ENCODE measurements around the gene SMIM44.
"Not testable (repeated sequence)": the region's sequence is repeated elsewhere in the genome, so short reads cannot be mapped to it uniquely, and the experiment has no call there.

The SMIM44 gene

GRCh38 chr19:3483226-3483628, at the start of gene SMIM44:
TSS of gene SMIM44 (minus strand) at chr19:3483441. CDS start at chr19:3483403, 38 bp downstream.
- no peak for DNase-seq

DNA sequence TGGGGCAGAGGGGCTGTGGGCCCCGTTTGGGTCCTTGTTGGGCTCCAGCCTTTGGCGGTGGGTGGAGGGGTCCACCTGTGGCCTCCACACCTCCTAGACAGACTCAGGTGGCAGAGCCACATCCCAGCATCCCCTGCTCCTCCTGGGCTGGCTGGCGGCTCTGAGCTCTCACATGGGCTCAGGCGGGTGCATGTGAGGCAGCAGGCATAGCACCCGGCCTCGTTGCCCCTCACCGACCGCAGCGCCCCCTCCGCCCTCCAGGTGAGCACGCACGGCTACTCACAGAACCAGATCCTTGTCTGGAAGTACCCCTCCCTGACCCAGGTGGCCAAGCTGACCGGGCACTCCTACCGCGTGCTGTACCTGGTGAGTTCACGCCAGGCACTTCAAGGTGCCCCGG, 49.8 kb upstream of the SMIM44 start:
- no peak for DNase-seq

DNA sequence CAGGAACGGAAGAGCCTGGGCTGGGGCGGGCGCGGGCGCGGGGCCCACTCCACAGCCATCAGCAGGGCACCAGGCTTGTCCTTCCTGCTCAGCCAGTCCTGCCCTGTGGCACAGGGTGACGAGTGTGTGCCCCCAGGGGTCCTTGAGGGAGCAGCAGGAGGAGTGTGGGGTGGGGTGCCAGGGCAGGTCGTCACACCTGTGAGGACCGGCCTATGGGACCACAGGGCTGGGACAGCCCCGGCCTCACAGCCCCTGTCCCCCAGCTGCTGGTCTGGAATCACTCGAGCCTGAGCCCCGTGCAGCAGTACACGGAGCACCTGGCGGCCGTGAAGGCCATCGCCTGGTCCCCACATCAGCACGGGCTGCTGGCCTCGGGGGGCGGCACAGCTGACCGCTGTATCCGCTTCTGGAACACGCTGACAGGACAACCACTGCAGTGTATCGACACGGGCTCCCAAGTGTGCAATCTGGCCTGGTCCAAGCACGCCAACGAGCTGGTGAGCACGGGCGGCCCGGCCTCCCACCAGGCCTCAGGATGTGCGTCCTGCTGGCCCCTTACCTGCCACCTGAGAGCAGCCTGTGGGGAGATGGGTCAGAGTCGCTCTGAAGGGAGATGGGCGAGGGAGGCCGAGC, 49.0 kb upstream of the SMIM44 start:
- no peak for DNase-seq

GRCh38 chr19:3531716-3532115, 48.5 kb upstream of the SMIM44 start:
- DNase-seq, result no peak

- no peak for DNase-seq
These were observed 47.1 kb upstream of the SMIM44 start for GRCh38 chr19:3530389-3530788.

GRCh38 chr19:3529299-3529698, 46.1 kb upstream of the SMIM44 start:
- not testable (repeated sequence) for DNase-seq

DNA sequence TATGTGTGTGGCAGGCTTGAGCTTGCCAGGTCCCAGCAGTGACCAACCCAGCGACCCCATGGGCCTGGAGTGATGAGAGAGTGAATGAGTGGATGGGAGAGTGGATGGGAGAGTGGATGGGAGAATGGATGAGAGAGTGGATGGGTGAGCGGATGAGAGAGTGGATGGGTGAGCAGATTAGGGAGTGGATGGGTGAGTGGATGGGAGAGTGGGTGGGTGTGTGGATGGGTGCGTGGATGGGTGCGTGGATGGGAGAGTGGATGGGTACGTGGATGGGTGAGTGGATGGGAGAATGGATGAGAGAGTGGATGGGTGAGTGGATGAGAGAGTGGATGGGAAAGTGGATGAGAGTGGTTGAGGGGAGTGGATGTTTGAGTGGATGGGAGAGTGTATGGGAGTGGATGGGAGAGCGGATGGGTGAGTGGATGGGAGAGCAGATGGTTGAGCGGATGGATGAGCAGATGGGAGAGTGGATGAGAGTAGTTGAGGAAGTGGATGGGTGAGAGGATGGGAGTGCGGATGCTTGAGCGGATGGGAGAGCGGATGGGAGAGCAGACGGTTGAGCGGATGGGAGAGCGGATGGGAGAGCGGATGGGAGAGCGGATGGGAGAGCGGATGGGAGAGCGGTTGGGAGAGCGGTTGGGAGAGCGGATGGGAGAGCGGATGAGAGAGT, 45.4 kb upstream of the SMIM44 start:
- DNase-seq, result no peak

DNA sequence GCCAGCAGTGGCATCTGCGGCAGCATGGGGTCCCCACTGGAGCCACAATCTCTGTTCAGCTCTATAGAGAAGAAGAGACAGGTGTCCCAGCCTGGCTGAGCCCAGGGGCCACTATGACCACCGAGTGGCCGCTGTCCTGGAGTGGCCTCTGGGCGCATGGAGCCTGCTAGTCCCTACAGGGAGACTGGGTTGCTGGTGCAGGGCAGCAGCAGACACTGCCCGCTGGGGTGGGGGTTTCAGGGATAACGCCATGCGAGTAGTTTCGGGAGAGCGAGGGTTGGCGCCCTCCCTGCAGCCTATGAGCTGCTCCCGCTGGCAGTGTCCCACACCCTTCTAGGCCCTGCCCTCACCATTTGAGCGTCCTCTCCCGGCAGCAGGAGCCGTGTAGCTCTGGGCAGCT, 44.8 kb upstream of the SMIM44 start:
- DNase-seq, result no peak

- DNase-seq, result no peak
These were observed 44.1 kb upstream of the SMIM44 start for GRCh38 chr19:3527238-3527910.

GRCh38 chr19:3526507-3527237, 43.4 kb upstream of the SMIM44 start:
- no peak for DNase-seq

GRCh38 chr19:3524904-3525451, 41.7 kb upstream of the SMIM44 start:
- DNase-seq, result no peak

DNA sequence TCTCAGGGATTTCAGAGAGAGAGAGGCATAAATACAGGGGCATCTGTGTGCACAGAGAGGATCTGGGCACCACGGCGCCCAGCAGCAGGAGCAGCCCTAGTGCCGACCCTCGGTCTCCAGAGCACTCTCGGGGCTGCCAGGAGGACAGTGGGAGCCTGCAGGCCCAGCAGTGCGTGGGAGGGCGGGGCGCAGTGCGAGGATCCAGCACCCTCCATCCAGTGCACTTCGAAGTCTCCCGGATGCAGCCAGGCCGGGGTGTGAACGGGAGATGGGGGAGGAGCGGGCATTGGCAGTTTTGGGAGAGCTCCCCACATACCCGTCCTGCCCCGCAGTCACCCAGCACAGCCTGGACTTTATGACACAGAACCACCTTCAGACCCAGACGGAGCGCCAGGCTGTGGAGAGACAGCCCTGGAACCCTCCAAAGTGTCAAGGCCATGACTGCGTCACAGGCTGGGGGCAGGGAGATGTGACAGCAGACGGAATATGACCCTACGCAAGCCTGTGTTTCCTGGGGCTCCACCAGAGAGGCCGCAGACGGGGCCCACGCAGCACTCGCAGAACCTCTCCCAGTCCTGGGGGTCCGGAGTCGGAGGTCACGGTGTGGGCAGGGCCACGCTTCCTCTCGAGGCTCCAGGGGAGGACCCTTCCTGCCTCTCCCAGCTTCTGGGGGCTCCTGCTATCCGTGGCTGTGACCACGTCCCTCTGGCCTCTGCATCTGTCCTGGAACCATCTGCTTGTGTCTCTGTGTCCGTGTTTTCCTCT, 41.0 kb upstream of the SMIM44 start:
- no peak for DNase-seq

- no peak for DNase-seq
These were observed 40.3 kb upstream of the SMIM44 start for GRCh38 chr19:3523361-3524077.

DNA sequence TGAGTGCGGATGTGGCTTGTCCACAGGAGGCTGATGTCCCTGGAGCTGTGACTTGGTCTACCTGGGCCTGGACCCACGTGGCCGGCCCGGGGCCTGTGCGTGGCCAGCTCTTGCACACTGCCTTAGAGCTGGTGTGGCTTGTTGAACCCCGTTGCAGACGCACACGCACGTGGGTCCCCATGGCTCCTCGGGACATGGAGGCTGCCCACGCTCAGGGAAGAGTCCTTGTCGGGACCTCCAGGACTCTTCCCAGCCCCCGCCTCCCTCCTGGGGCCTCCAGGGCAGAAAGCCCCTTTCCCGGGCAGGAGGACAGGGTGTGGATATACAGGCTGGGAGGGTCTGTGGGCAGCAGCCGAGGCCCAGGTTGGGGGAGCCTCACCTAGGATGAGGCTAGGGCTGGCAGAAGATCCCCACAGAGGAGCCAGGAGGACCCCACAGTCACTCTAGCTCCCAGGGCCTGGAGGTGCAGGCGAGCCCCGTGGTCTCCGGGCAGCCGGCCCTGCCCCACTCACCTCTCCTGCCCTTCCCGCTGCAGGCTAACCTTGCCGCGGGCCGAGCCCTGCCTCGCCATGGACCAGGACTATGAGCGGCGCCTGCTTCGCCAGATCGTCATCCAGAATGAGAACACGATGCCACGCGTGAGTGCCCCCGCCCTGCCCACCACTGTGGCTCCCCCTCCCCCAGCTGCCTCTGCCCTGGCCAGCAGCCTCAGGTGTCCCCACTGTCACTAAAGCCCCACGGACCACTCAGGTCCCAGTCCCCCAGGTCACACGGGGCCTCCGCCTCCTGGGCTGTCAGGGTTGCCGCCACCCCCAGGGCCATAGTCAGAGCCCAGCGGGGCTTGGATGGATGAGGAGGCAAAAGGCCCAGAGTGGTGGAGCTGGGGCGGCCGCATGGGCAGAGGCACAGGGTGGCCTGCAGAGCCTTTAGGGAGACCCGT, 39.5 kb upstream of the SMIM44 start:
- DNase-seq, result no peak

DNA sequence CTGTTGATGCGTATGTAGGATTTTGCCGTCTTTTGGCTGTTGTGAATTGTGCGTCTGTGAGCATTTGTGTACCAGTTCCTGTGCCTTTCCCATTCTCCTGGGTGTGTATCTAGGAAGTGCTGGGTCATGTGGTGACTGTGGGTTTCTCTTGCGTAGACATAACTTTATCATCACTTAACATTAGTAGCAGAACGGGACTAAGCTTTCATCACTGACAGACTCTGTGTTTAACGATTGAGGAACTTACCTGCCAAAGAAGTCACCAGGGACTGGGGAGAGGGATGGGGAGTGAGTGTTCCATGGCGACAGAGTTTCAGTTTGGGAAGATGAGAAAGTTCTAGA, 37.8 kb upstream of the SMIM44 start:
- DNase-seq, result no peak

DNA sequence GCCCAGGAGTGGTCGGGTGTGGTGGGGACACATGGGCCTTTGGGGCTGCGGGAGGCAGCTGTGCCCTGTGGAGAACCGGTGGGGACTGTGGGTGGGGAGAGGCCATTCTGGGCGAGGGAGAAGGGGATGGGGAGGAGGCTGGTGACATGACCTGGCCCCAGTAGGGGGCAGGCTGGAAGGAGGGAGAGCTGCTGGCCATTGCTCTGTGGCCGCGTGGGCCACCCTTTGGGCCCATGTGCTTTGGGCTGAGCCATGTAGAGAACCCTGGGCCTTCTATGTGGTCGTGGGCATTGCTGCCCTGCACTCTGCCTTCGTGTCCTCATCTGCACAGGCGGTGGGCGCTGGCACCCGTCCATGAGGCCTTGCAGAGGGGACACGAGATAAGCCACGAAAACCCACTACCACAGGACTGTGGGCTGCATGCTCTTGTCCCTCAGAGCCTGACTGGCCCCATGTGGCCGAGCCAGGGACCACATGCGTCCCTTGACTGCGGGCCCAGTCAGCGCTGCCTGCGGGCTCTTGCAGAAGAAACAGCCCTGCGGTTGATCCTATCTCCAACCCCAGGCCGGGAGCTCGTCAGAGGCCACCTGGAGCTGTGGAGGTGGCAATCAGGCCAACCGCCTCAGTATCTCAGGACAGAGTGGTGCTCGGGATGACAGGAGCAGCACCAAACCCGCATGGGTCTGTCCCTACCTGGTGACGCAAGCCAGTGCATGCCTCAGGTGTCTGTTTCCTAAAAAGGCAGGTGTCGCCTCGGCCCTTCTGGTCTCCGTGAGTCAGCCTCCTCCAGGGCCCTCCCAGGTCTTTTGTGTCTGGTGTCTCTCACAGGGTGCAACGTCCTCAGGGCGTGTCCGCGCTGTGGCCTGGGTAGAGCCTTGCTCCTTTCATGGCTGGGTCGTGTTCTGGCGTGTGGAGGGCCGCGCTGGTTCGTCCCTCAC, 37.2 kb upstream of the SMIM44 start:
- DNase-seq, result no peak

DNA sequence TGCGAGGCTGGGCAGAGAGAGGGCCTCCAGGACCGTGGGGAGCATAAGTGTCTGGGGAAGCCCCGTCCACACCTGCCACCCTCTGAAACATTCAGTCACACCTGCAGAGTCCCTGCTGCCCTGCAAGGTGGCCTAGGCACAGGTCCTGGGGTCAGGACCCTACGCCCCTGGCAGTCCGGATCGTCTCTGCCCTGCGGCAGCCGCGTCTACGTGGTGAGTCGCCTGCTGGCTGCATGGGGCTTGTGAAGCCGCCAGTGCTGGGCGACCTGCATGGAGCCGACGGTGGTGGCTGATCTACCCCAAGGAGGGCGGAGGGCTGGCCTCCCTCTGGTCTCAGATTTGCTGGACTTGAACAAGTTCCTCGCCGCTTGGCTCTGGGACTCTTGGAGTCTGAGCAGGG, 35.9 kb upstream of the SMIM44 start:
- DNase-seq, result no peak

DNA sequence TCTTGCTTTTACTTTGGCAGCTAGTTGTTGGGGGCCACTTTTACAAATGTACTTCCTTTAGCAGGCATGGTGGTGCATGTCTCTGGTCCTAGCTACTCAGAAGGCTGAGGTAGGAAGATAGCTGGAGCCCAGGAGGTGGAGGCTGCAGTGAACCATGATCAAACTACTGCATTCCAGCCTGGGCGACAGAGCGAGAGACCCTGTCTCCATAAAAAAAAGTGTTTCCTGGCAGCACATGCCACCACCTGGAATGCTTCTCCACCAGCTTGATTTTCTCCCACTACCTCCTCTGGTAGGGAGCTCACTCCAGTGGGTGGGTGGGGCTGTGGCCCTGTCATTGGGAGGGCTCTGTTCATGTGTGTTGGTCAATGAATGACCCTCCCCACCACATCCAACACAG, 35.4 kb upstream of the SMIM44 start:
- DNase-seq, result no peak

DNA sequence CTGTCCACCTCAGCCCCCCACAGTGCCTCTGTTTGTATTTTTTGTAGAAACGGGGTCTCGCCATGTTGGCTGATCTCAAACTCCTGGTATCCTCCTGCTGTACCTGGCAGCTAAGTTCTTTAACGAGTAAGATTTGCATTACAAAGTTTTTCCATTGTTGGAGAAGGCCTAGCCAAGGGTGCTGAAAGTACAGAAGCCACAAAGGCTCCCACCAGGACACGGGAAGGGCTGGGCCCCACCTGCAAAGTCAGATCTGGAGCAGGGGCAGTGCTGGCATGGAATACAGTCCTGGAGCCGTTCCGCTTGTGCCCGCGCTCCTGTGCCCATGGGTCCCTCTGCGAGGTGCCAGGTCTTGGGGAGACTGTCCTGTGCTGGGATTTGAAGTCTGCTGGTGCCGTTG, 35.0 kb upstream of the SMIM44 start:
- no peak for DNase-seq

DNA sequence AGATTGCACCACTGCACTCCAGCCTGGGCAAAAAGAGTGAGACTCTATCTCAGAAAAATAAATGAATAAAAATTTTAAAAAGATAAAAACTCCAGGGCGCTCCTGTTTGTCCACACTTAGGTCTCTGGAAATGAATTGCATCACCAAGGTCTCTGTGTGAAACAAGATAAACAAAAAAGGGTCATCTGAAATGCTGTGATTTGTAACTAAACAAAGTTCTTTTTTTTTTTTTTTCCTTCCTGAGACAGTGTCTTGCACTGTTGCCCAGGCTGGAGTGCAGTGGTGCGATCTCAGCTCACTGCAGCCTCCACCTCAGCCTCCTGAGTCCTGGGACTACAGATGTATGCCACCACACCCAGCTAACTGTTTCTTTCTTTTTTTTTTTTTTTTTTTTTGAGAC, 34.4 kb upstream of the SMIM44 start:
- DNase-seq, result no peak
